Hematopoietic multipotent progenitor cell treated with erythropoietin and hydrocortisone succinate and interleukin-3 and kit ligand, for 8 days (in vitro differentiated cells): ENCODE measurements around the gene TSC1.

Experiments
- DNase-seq: peaks from one replicate; pipeline ENCODE4 v3.0.0-alpha.2; 2015

TSC1 gene

GRCh38 chr9:132857616-132858342 is 86.6 kb downstream of the TSC1 start:
- DNase-seq = no peak

GRCh38 chr9:132857031-132857430 is 87.4 kb downstream of the TSC1 start:
- no peak for DNase-seq

- no peak for DNase-seq
These were observed 88.5 kb downstream of the TSC1 start for GRCh38 chr9:132855904-132856303.

DNA sequence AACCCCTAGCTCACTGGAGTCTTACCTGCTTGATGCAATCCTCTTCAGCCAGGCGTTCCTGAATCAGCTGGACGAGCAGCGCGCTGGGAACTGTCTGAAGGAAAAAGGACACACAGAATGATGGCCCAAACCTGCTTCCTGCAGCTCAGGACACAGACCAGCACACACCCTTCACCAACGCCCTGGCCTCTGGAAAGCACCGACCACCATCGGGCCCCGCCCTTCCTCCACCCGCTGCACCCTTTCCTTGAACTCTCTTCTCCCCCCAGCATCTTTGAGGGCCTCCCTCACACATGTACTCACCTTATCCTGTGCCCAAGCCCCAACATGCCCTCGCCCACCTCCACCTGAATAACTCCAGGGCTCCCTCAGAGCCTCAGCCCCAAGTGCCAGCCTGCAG is 89.6 kb downstream of the TSC1 start:
- no peak for DNase-seq

- no peak for DNase-seq
These were observed 90.9 kb downstream of the TSC1 start for GRCh38 chr9:132853482-132853881.

GRCh38 chr9:132849185-132849706 is 95.2 kb downstream of the TSC1 start:
- DNase-seq = peak; percentile 60

DNA sequence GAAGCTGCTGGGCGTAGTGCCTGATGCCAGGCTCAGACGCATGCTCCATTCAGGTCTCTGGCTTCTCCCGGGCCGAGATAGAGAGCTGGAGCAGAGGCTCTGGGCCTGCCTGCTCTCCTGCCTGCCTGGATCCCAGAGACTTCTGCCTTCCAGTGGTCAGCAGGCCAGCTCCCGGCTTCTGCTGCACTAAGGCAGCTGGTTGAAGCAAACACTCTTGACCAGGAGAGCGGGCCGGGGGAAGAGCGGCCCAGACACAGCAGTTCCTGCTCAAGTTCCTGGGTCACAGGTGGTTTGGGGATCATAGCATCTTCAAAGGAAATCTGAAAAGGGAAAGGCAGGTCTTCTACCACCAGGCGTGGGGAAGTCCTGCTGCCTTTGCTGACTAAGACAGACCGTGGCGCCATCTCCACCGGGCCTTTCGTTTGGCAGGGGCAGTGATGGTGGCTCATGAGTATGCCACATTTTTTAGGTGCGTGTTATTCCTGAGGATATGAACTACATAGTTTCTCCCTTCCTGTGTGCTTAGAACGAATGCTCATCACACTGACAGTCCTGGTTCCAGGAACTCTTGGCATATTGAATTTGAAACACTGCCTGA is 97.4 kb downstream of the TSC1 start:
- no peak for DNase-seq

DNA sequence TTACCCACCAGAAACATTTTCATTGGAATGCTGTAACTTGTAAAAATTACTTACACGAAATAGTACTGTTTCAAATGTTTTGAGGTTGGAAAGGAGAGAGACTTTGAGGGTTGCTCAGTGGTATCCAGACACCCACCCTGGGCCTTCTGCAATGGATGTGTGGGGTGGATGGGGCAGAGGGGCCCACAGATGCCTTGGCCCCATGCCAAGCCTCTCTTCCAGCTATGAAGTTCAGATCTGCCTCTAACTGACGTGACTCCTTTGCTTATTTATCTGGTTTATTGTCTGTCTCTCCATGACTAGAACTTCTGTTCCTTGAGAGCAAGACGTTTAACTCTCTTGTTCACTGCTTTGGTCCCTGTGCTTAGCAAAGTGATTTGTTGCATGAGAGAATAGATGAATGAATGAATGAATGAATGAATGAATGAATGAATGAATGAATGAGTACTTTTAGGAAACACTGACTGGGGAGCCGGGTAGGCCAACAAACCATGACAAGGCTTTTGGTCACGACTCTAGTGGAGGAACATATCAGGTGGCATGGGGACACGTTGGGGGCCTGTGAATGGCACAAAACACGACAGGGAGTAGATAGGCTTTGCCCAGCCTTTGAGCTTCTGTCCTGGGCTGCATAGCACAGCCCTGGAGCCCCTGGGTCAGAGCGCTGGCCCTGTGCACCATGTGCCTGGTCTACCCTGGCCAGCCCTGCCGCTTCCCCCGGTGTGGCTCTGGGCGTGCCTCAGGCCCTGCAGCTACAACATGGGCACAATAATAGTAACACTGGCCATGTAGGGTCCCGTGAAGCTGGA is 98.1 kb downstream of the TSC1 start:
- DNase-seq = no peak

DNA sequence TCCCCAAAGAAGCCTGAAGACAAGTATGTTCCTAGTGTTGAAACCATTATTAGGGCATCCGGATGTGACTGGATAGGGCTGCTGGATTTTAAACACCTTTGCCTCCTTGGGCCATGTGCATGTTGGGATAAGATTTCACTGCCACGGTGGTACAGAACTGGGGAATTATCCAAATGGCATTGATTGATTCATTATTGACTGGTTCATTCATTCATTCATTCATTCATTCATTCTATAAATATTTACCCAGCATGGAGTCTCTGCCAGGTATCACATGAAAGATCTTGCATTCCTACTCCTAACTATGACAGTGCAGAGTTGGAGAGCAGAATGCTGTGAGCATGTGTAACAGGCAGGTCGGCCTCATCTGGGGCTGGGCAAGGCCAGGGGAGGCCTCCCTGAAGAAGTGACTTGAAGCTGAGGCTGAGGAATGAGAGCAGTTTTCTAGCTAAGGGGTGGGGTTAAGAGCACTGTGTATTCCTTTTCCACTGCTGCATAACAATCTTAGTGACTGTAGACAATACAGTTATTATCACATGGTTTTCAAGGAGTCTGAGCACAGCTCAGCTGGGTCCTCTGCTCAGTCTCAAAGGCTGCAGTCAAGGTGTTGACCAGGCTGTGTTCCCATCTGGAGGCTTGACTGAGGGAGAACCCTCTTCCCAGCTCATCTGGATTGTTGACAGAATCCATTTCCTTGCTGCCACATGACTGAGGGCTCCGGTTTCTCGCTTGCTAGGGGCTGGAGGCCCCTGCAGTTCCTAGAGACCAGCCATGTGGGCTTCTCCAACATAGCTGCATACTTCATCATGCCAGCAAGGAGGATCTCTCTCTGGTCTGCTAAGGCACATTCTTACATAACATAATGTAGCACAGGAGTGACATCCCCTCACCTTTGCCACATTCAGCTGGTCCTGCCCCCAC is 102.0 kb downstream of the TSC1 start:
- no peak for DNase-seq
